Measurements from ENCODE around the gene NMUR2. TPM values are rescaled to one million over a fixed set of nuclear protein-coding genes. Genes with fewer than 3 reads are reported as not detected.

The NMUR2 gene
- total RNA-seq, 1 experiment from 2014 or later: not detected

- no peaks in the 10 kb centered on the region for H3K79me2 ChIP-seq (ENCODE audit: insufficient read depth, low read length)
- ChIA-PET CTCF (no interaction called here), RAD21 (ENCODE audit: low non-redundant PET in 1 of 2, low total read pairs in 2 of 2, uncharacterized antibody in 2 of 2, unreplicated experiment in 2 of 2) (no interaction called here), POLR2A (no interaction called here)
- H3K27ac ChIP-seq (ENCODE audit: low read depth, low read length): no peak overlapping the region
- H2AFZ ChIP-seq (ENCODE audit: low read depth, low read length, poor library complexity, severe bottlenecking): no peak overlapping the region
- H3K27me3 ChIP-seq (ENCODE audit: insufficient read depth, low read length): no peaks in the 10 kb centered on the region
- TF ChIP-seq ZFX (IDR thresholded peaks at IDR 0.05) (no peak), RAD21 (IDR thresholded peaks at IDR 0.05; ENCODE audit: low read depth) (no peak), ZNF274 (IDR thresholded peaks at IDR 0.05; ENCODE audit: low read depth, low read length) (no peak), EZH2 (IDR thresholded peaks at IDR 0.05) (no peak), ELF1 (IDR thresholded peaks at IDR 0.05; ENCODE audit: borderline replicate concordance, low read depth) (no peak), EZH2phosphoT487 (IDR thresholded peaks at IDR 0.05; ENCODE audit: borderline replicate concordance) (no peak), EGR1 (IDR thresholded peaks at IDR 0.05; ENCODE audit: low read depth) (no peak), CEBPB (IDR thresholded peaks at IDR 0.05; ENCODE audit: low read depth) (no peak), SP1 (IDR thresholded peaks at IDR 0.05; ENCODE audit: low read depth) (no peak), POLR2A (IDR thresholded peaks at IDR 0.05; ENCODE audit: borderline replicate concordance, extremely low read depth, insufficient read depth, insufficient read length) (no peak), SIN3A (IDR thresholded peaks at IDR 0.05; ENCODE audit: low read depth) (no peak), CBX3 (IDR thresholded peaks at IDR 0.05; ENCODE audit: low read depth) (no peak), REST (IDR thresholded peaks at IDR 0.05; ENCODE audit: low read depth) (no peak), SRF (IDR thresholded peaks at IDR 0.05; ENCODE audit: low read depth) (no peak), TCF7L2 (IDR thresholded peaks at IDR 0.05; ENCODE audit: borderline replicate concordance, extremely low read depth, insufficient read depth, insufficient read length) (no peak), YY1 (IDR thresholded peaks at IDR 0.05; ENCODE audit: extremely low read depth, insufficient replicate concordance, low read depth, low read length) (no peak), FOSL1 (IDR thresholded peaks at IDR 0.05; ENCODE audit: low read depth) (no peak)
- TF ChIP-seq, protein P1, sequence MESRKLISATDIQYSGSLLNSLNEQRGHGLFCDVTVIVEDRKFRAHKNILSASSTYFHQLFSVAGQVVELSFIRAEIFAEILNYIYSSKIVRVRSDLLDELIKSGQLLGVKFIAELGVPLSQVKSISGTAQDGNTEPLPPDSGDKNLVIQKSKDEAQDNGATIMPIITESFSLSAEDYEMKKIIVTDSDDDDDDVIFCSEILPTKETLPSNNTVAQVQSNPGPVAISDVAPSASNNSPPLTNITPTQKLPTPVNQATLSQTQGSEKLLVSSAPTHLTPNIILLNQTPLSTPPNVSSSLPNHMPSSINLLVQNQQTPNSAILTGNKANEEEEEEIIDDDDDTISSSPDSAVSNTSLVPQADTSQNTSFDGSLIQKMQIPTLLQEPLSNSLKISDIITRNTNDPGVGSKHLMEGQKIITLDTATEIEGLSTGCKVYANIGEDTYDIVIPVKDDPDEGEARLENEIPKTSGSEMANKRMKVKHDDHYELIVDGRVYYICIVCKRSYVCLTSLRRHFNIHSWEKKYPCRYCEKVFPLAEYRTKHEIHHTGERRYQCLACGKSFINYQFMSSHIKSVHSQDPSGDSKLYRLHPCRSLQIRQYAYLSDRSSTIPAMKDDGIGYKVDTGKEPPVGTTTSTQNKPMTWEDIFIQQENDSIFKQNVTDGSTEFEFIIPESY (IDR thresholded peaks at IDR 0.05; ENCODE audit: extremely low read depth, insufficient replicate concordance, low read length): no peak
- TF ChIP-seq, protein P2, sequence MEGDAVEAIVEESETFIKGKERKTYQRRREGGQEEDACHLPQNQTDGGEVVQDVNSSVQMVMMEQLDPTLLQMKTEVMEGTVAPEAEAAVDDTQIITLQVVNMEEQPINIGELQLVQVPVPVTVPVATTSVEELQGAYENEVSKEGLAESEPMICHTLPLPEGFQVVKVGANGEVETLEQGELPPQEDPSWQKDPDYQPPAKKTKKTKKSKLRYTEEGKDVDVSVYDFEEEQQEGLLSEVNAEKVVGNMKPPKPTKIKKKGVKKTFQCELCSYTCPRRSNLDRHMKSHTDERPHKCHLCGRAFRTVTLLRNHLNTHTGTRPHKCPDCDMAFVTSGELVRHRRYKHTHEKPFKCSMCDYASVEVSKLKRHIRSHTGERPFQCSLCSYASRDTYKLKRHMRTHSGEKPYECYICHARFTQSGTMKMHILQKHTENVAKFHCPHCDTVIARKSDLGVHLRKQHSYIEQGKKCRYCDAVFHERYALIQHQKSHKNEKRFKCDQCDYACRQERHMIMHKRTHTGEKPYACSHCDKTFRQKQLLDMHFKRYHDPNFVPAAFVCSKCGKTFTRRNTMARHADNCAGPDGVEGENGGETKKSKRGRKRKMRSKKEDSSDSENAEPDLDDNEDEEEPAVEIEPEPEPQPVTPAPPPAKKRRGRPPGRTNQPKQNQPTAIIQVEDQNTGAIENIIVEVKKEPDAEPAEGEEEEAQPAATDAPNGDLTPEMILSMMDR (IDR thresholded peaks at IDR 0.05 in 2 of 3, conservative IDR thresholded peaks at IDR 0.05 in 1 of 3; ENCODE audit: borderline replicate concordance in 1 of 3, insufficient read depth in 1 of 3, low read depth in 2 of 3, low read length in 2 of 3): no peak
- no peaks in the 10 kb centered on the region for H4K20me1 ChIP-seq (ENCODE audit: insufficient read depth)
- no peak for ATAC-seq
- no peaks in the 10 kb centered on the region for H3K36me3 ChIP-seq (ENCODE audit: control insufficient read depth in 1 of 2, insufficient read depth in 2 of 2, low read length in 2 of 2)
- no peak overlapping the region for H3K4me2 ChIP-seq (ENCODE audit: low read length)
- no peaks in the 10 kb centered on the region for H3K9me3 ChIP-seq (ENCODE audit: control insufficient read depth in 1 of 2, insufficient read depth in 1 of 2, low read depth in 1 of 2, low read length in 2 of 2)
- H3K4me1 ChIP-seq (ENCODE audit: control insufficient read depth in 1 of 2, insufficient read depth in 2 of 2, low read length in 2 of 2): no peaks in the 10 kb centered on the region
- DNase-seq (ENCODE audit: low read depth, low spot score): no peak
- H3K9me2 ChIP-seq (ENCODE audit: insufficient read depth): no peaks in the 10 kb centered on the region
- no peak overlapping the region for H3K9ac ChIP-seq (ENCODE audit: low read length)
- intact Hi-C loops (cut with micrococcal nuclease): no loop called here
- H3K4me3 ChIP-seq (replicated peaks in 1 of 2; ENCODE audit: low read depth in 1 of 2, low read length in 2 of 2): no peak overlapping the region
- no TSS peak for BruUV-seq (replicated peaks)
These were observed 16.5 kb downstream of the NMUR2 start for GRCh38 chr5:152388610-152389009.
